ENCODE data around the gene SLC25A44.

The SLC25A44 gene

GRCh38 chr1:156246781-156247459 is 53.0 kb downstream of the SLC25A44 start:
- peaks cover 12% of the 10 kb centered on the region for H3K36me3 ChIP-seq (ENCODE audit: low read depth)
- TF ChIP-seq CTCF (IDR thresholded peaks at IDR 0.05; ENCODE audit: poor library complexity, severe bottlenecking), result no peak
- no peaks in the 10 kb centered on the region for H3K9me3 ChIP-seq (ENCODE audit: severe bottlenecking)
- H3K27ac ChIP-seq (ENCODE audit: poor library complexity, severe bottlenecking), result no peak overlapping the region
- H3K4me1 ChIP-seq (ENCODE audit: insufficient read depth, poor library complexity, severe bottlenecking), result peaks cover 4% of the 10 kb centered on the region
- H3K4me3 ChIP-seq (ENCODE audit: severe bottlenecking), result no peak overlapping the region
- H3K27me3 ChIP-seq (ENCODE audit: insufficient read depth, poor library complexity, severe bottlenecking), result peaks cover 6% of the 10 kb centered on the region
- no peak for DNase-seq (ENCODE audit: low spot score)
- peak; percentile 4; the same call in 1 of the 3 replicates for ATAC-seq (ENCODE audit: low read depth)

GRCh38 chr1:156247460-156248322 is 53.8 kb downstream of the SLC25A44 start, which contains the start of gene PAQR6:
PAQR6 (minus strand) TSS chr1:156248056; CDS start chr1:156246731, 1,325 bp downstream.
- TF ChIP-seq CTCF (IDR thresholded peaks at IDR 0.05; ENCODE audit: poor library complexity, severe bottlenecking), result no peak
- Histone ChIP-seq H3K9me3 (ENCODE audit: severe bottlenecking) (no peaks in the 10 kb centered on the region), H3K27me3 (ENCODE audit: insufficient read depth, poor library complexity, severe bottlenecking) (peaks cover 6% of the 10 kb centered on the region), H3K36me3 (ENCODE audit: low read depth) (peaks cover 18% of the 10 kb centered on the region), H3K27ac (ENCODE audit: poor library complexity, severe bottlenecking) (no peak within 1 kb of the TSS), H3K4me3 (ENCODE audit: severe bottlenecking) (no peak within 1 kb of the TSS), H3K4me1 (ENCODE audit: insufficient read depth, poor library complexity, severe bottlenecking) (no peaks in the 10 kb centered on the region)
- ATAC-seq (ENCODE audit: low read depth), result peak; percentile 28
- DNase-seq (ENCODE audit: low spot score), result no peak

- Histone ChIP-seq H3K36me3 (ENCODE audit: low read depth) (peaks cover 25% of the 10 kb centered on the region), H3K27ac (ENCODE audit: poor library complexity, severe bottlenecking) (no peak overlapping the region), H3K9me3 (ENCODE audit: severe bottlenecking) (no peaks in the 10 kb centered on the region), H3K4me1 (ENCODE audit: insufficient read depth, poor library complexity, severe bottlenecking) (no peaks in the 10 kb centered on the region), H3K4me3 (ENCODE audit: severe bottlenecking) (no peak overlapping the region), H3K27me3 (ENCODE audit: insufficient read depth, poor library complexity, severe bottlenecking) (peaks cover 6% of the 10 kb centered on the region)
- DNase-seq (ENCODE audit: low spot score), result no peak
- no peak for TF ChIP-seq CTCF (IDR thresholded peaks at IDR 0.05; ENCODE audit: poor library complexity, severe bottlenecking)
- ATAC-seq (ENCODE audit: low read depth), result peak; percentile 2; the same call in 1 of the 3 replicates
Measured at GRCh38 chr1:156248323-156248683, 54.4 kb downstream of the SLC25A44 start.

- Histone ChIP-seq H3K36me3 (ENCODE audit: low read depth) (peaks cover 37% of the 10 kb centered on the region), H3K4me1 (ENCODE audit: insufficient read depth, poor library complexity, severe bottlenecking) (no peaks in the 10 kb centered on the region), H3K4me3 (ENCODE audit: severe bottlenecking) (no peak overlapping the region), H3K27ac (ENCODE audit: poor library complexity, severe bottlenecking) (no peak overlapping the region), H3K27me3 (ENCODE audit: insufficient read depth, poor library complexity, severe bottlenecking) (peaks cover 6% of the 10 kb centered on the region), H3K9me3 (ENCODE audit: severe bottlenecking) (no peaks in the 10 kb centered on the region)
- no peak for DNase-seq (ENCODE audit: low spot score)
- no peak for TF ChIP-seq CTCF (IDR thresholded peaks at IDR 0.05; ENCODE audit: poor library complexity, severe bottlenecking)
- ATAC-seq (ENCODE audit: low read depth), result no peak
Measured at GRCh38 chr1:156249593-156249992, 55.7 kb downstream of the SLC25A44 start.
